ENCODE data around the gene KLHL30. TPM values are rescaled to one million over a fixed set of nuclear protein-coding genes. Genes with fewer than 3 reads are reported as not detected.

The KLHL30 gene
- total RNA-seq, 2 experiments from 2014 or later, result 0.09 to 1.9 TPM

DNA sequence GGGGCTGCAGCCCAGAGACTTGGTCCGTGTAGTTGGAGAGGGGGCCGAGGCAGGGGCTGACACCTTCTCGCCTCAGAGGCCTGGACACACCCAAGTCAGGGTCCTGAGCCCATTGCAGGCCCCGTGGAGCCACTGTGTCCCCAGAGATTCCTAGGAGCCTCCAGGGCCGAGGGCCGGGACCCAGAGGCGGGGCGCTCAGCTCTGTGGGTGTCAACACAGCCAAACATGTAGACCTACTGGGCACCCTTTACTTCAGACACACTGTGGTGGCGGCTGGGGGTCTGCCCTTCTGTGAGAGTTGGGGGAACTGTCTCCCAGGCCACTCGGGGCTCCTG is 38.8 kb upstream of the KLHL30 start:
- no peaks in the 10 kb centered on the region for H3K36me3 ChIP-seq (ENCODE audit: insufficient read depth, low read length)
- TF ChIP-seq, protein P1, sequence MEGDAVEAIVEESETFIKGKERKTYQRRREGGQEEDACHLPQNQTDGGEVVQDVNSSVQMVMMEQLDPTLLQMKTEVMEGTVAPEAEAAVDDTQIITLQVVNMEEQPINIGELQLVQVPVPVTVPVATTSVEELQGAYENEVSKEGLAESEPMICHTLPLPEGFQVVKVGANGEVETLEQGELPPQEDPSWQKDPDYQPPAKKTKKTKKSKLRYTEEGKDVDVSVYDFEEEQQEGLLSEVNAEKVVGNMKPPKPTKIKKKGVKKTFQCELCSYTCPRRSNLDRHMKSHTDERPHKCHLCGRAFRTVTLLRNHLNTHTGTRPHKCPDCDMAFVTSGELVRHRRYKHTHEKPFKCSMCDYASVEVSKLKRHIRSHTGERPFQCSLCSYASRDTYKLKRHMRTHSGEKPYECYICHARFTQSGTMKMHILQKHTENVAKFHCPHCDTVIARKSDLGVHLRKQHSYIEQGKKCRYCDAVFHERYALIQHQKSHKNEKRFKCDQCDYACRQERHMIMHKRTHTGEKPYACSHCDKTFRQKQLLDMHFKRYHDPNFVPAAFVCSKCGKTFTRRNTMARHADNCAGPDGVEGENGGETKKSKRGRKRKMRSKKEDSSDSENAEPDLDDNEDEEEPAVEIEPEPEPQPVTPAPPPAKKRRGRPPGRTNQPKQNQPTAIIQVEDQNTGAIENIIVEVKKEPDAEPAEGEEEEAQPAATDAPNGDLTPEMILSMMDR (conservative IDR thresholded peaks at IDR 0.05; ENCODE audit: low read length), result no peak
- TF ChIP-seq EZH2phosphoT487 (IDR thresholded peaks at IDR 0.05; ENCODE audit: borderline replicate concordance, low read depth, low read length), result no peak
- no peak overlapping the region for H3K4me3 ChIP-seq (ENCODE audit: low read depth, low read length, poor library complexity, severe bottlenecking)
- no TSS peak for BruUV-seq (replicated peaks)
- POLR2A ChIA-PET, result interaction anchor here (0.6 to 2.7 kb wide), 2 partner anchors 9 to 49 kb away, joined by 3 to 16 read pairs; no protein-coding TSS in a partner anchor
- CTCF ChIA-PET (ENCODE audit: unreplicated experiment), result no interaction called here
- DNase-seq (ENCODE audit: low spot score), result no peak
- H4K20me1 ChIP-seq (ENCODE audit: insufficient read depth, low read length), result no peaks in the 10 kb centered on the region
- H3K27ac ChIP-seq (ENCODE audit: low read depth, low read length, poor library complexity, severe bottlenecking), result no peak overlapping the region
- H3K4me2 ChIP-seq (ENCODE audit: low read length), result no peak overlapping the region
- H2AFZ ChIP-seq (ENCODE audit: low read length), result no peak overlapping the region
- no peaks in the 10 kb centered on the region for H3K9me3 ChIP-seq (ENCODE audit: low read length)
- intact Hi-C loops (cut with micrococcal nuclease; ENCODE audit: unreplicated experiment), result no loop called here
- peaks cover 12% of the 10 kb centered on the region for H3K4me1 ChIP-seq (ENCODE audit: insufficient read depth, low read length, poor library complexity, severe bottlenecking)
- no peaks in the 10 kb centered on the region for H3K79me2 ChIP-seq (ENCODE audit: insufficient read depth, low read depth, low read length)
- no peaks in the 10 kb centered on the region for H3K9me2 ChIP-seq (ENCODE audit: insufficient read depth, low read length)

DNA sequence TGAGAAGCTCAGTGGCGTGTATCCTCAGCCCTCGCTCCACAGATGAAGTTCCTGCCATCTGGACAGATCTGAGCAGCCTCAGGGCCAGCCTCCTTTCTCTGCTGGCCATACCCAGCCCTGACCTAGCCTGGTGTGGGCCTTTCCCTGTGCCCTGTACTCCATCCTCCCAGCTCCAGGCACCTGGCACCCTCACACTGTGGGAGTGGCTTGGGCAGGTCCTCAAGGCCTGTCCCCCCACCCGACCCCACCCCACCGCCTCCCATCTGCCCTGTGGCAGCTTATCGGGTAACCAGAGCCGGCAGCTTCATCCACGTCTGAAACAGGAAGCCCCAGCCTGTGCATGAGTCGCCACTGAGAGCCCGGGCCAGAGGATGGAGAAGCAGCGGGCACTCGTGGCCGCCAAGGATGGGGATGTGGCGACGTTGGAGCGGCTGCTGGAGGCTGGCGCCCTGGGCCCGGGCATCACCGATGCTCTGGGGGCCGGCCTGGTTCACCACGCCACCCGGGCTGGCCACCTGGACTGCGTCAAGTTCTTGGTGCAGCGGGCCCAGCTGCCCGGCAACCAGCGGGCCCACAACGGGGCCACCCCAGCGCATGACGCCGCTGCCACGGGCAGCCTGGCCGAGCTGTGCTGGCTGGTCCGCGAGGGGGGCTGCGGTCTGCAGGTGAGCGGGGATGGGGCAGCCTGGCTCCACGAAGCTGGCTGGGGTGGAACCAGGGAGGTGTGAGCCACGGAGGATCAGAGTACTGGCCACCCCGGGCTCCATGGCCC is 38.2 kb upstream of the KLHL30 start, which contains the start of gene ESPNL:
TSS of gene ESPNL (plus strand) at position 292 of the 772 bp plus-strand sequence. CDS start at position 372, 80 bp downstream.
- no peak for DNase-seq (ENCODE audit: low spot score)
- peak within 1 kb of the TSS; percentile 54 for H3K4me2 ChIP-seq (ENCODE audit: low read length)
- intact Hi-C loops (cut with micrococcal nuclease; ENCODE audit: unreplicated experiment), result no loop called here
- TF ChIP-seq EZH2phosphoT487 (IDR thresholded peaks at IDR 0.05; ENCODE audit: borderline replicate concordance, low read depth, low read length), result no peak
- TF ChIP-seq, protein P1 (conservative IDR thresholded peaks at IDR 0.05; ENCODE audit: low read length), result no peak
- no peak within 1 kb of the TSS for H3K4me3 ChIP-seq (ENCODE audit: low read depth, low read length, poor library complexity, severe bottlenecking)
- no TSS peak for BruUV-seq (replicated peaks)
- H3K9me3 ChIP-seq (ENCODE audit: low read length), result no peaks in the 10 kb centered on the region
- H3K36me3 ChIP-seq (ENCODE audit: insufficient read depth, low read length), result no peaks in the 10 kb centered on the region
- CTCF ChIA-PET (ENCODE audit: unreplicated experiment), result no interaction called here
- POLR2A ChIA-PET, result interaction anchor here (0.6 to 2.7 kb wide), 3 partner anchors 8 to 49 kb away, joined by 3 to 16 read pairs (median 3); no protein-coding TSS in a partner anchor
- H3K79me2 ChIP-seq (ENCODE audit: insufficient read depth, low read depth, low read length), result no peaks in the 10 kb centered on the region
- H3K4me1 ChIP-seq (ENCODE audit: insufficient read depth, low read length, poor library complexity, severe bottlenecking), result peaks cover 16% of the 10 kb centered on the region
- H3K27ac ChIP-seq (ENCODE audit: low read depth, low read length, poor library complexity, severe bottlenecking), result no peak within 1 kb of the TSS
- H3K9me2 ChIP-seq (ENCODE audit: insufficient read depth, low read length), result no peaks in the 10 kb centered on the region
- H4K20me1 ChIP-seq (ENCODE audit: insufficient read depth, low read length), result no peaks in the 10 kb centered on the region
- peak within 1 kb of the TSS; percentile 1; the same call in 1 of the 2 replicates for H2AFZ ChIP-seq (ENCODE audit: low read length)
